Keratinocyte (primary cell): Measurements from ENCODE around the gene TNFRSF11A.

Source experiments
- EZH2 ChIP-seq: IDR thresholded peaks from one replicate; pipeline ENCODE4 v1.6.1; 2012; ENCODE audit warnings: inconsistent platforms, mild to moderate bottlenecking, low read length, moderate library complexity
- TF ChIP-seq, protein P1 (sequence below), 3 experiments: IDR thresholded peaks in 1 of 3; conservative IDR thresholded peaks in 1 of 3; optimal IDR thresholded peaks in 1 of 3; 2 replicates in 2 of 3; 3 replicates in 1 of 3; pipeline versions ENCODE3 to v1.5.1; 2011; ENCODE audit warnings: low read length in 3 of 3, mild to moderate bottlenecking in 3 of 3, moderate library complexity in 2 of 3, control low read depth in 1 of 3, inconsistent platforms in 1 of 3; ENCODE audit not compliant: insufficient read depth in 2 of 3; ENCODE audit errors: extremely low read depth in 1 of 3

DNA sequence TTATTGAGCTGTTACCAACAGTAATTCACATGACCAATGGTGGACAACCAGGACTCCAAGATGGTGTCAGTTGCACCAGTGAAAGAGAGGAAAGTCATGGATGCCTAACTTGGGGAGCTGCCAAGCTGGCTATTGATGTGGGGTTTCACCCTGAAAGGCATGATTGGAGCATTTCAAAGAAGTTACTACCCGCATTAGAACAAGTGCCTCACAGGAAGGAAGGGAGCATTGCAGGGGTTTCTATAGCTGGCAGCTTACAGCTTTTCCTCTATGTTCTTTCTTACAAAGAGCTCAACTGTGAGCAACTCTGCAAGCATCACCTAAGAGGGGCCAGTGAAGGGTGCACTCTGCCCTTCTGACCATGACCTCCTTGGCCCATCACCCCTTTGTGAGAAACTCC, 93.1 kb downstream of the TNFRSF11A start:
- TF ChIP-seq, protein P1, sequence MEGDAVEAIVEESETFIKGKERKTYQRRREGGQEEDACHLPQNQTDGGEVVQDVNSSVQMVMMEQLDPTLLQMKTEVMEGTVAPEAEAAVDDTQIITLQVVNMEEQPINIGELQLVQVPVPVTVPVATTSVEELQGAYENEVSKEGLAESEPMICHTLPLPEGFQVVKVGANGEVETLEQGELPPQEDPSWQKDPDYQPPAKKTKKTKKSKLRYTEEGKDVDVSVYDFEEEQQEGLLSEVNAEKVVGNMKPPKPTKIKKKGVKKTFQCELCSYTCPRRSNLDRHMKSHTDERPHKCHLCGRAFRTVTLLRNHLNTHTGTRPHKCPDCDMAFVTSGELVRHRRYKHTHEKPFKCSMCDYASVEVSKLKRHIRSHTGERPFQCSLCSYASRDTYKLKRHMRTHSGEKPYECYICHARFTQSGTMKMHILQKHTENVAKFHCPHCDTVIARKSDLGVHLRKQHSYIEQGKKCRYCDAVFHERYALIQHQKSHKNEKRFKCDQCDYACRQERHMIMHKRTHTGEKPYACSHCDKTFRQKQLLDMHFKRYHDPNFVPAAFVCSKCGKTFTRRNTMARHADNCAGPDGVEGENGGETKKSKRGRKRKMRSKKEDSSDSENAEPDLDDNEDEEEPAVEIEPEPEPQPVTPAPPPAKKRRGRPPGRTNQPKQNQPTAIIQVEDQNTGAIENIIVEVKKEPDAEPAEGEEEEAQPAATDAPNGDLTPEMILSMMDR (optimal IDR thresholded peaks at IDR 0.05 in 1 of 3, IDR thresholded peaks at IDR 0.05 in 1 of 3, conservative IDR thresholded peaks at IDR 0.05 in 1 of 3; ENCODE audit: extremely low read depth in 1 of 3, insufficient read depth in 2 of 3, low read length in 3 of 3): no peak
- no peak for TF ChIP-seq EZH2
